ENCODE results near the gene ERC2.

DNA sequence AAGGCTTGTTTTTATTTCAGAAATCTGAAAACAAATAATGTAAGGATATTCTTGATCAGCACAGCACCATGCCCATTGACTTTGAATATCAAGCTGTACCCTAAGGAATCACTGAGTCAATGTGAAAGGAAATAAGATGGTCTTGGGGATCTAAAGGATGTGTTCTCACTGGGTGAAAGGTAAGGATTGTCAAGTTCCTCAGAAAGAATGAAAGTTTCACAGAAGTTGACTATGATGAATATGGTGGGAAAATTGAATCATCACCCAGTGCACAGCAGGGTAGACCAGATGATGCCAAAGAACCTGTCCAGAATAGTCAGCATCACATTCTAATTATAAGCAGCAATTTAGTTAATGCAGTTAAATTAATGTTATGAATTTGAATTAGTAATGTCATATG, 16.2 kb downstream of the ERC2 start:
- no peak for TF ChIP-seq CTCF (IDR thresholded peaks at IDR 0.05; ENCODE audit: low read depth, low read length)
- TF ChIP-seq, protein P1, sequence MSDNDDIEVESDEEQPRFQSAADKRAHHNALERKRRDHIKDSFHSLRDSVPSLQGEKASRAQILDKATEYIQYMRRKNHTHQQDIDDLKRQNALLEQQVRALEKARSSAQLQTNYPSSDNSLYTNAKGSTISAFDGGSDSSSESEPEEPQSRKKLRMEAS (IDR thresholded peaks at IDR 0.05; ENCODE audit: low read depth, low read length), result no peak

Data from NB4 (cell line).